Fibroblast of lung (primary cell): ENCODE results near the gene LCA5L. TPM values are rescaled to one million over a fixed set of nuclear protein-coding genes. Genes with fewer than 3 reads are reported as not detected.

Source experiments
- DNase-seq, 2 donors: peaks; one replicate each; pipeline versions ENCODE4 v3.0.0 to v3.0.0-alpha.2; 2010; ENCODE audit warnings: low read depth in 2 of 2
- H2AFZ ChIP-seq: 2 replicates; pipeline ENCODE4 v1.5.1; 2012; ENCODE audit warnings: low read length, control low read depth, inconsistent platforms
- H3K27ac ChIP-seq: 2 replicates; pipeline ENCODE4 v1.5.1; 2011; ENCODE audit warnings: low read length, control low read depth; ENCODE audit not compliant: insufficient read depth
- H3K27me3 ChIP-seq: 2 replicates; pipeline ENCODE4 v1.5.1; 2011; ENCODE audit warnings: mild to moderate bottlenecking, low read length; ENCODE audit not compliant: control insufficient read depth, insufficient read depth
- H3K36me3 ChIP-seq: 2 replicates; pipeline ENCODE4 v1.5.1; 2011; ENCODE audit warnings: low read length; ENCODE audit not compliant: control insufficient read depth, insufficient read depth
- H3K4me1 ChIP-seq: 2 replicates; pipeline ENCODE4 v1.5.1; 2011; ENCODE audit warnings: low read length; ENCODE audit not compliant: control insufficient read depth, insufficient read depth; ENCODE audit errors: extremely low read depth
- H3K4me2 ChIP-seq: 2 replicates; pipeline ENCODE4 v1.5.1; 2011; ENCODE audit warnings: low read length, control low read depth; ENCODE audit not compliant: insufficient read depth; ENCODE audit errors: extremely low read depth
- H3K4me3 ChIP-seq, 4 experiments: fragments of 200-600 bp in 1 of 4; sonication (generic) in 1 of 4; replicated peaks in 1 of 4; 2 replicates each; pipeline ENCODE4 v1.5.1; 2011 to 2016; ENCODE audit warnings: low read length in 4 of 4, low read depth in 3 of 4, mild to moderate bottlenecking in 3 of 4, control low read depth in 2 of 4, inconsistent platforms in 1 of 4, mixed read lengths in 1 of 4; ENCODE audit not compliant: insufficient read depth in 1 of 4; ENCODE audit errors: control extremely low read depth in 1 of 4
- H3K79me2 ChIP-seq: 2 replicates; pipeline ENCODE4 v1.5.1; 2012; ENCODE audit warnings: mild to moderate bottlenecking, low read length, inconsistent platforms; ENCODE audit not compliant: control insufficient read depth, insufficient read depth
- H3K9ac ChIP-seq: 2 replicates; pipeline ENCODE4 v1.5.1; 2011; ENCODE audit warnings: mild to moderate bottlenecking, low read length, control low read depth; ENCODE audit not compliant: insufficient read depth
- H3K9me3 ChIP-seq: 2 replicates; pipeline ENCODE4 v1.5.1; 2012; ENCODE audit warnings: low read depth, low read length; ENCODE audit not compliant: control insufficient read depth, insufficient read depth
- H4K20me1 ChIP-seq: 2 replicates; pipeline ENCODE4 v1.5.1; 2011; ENCODE audit warnings: low read length; ENCODE audit not compliant: control insufficient read depth, insufficient read depth; ENCODE audit errors: extremely low read depth
- EZH2 ChIP-seq: IDR thresholded peaks from 2 replicates; pipeline ENCODE4 v1.5.1; 2012; ENCODE audit warnings: low read length, control low read depth, mild to moderate bottlenecking; ENCODE audit errors: missing control alignments
- polyA plus RNA-seq, 2 donors: library from polyadenylated mRNA; depleted of rRNA in 1 of 2; stranded (reverse) in 1 of 2; unstranded in 1 of 2; fragments of >200 nt; gene quantifications; 2 replicates each; pipeline ENCODE4 v1.2.1, GENCODE V29; 2011 to 2012; ENCODE audit warnings: missing spikeins in 1 of 2
- total RNA-seq: library from RNA; depleted of rRNA; stranded (reverse); fragments of >200 nt; gene quantifications from 2 replicates; pipeline ENCODE4 v1.2.1, GENCODE V29; 2014
- TF ChIP-seq, protein P1 (sequence below), 2 donors: IDR thresholded peaks in 1 of 2; conservative IDR thresholded peaks in 1 of 2; 1 replicate in 1 of 2; 2 replicates in 1 of 2; pipeline ENCODE4 v1.5.1; 2011 to 2012; ENCODE audit warnings: low read length in 2 of 2, control low read depth in 1 of 2, inconsistent platforms in 1 of 2, low read depth in 1 of 2, mild to moderate bottlenecking in 1 of 2

The LCA5L gene
- total and polyA plus RNA-seq, 2 donors (not counting 1 experiment from before 2014, with no cell fraction given), result 0.66 to 1.0 TPM

DNA sequence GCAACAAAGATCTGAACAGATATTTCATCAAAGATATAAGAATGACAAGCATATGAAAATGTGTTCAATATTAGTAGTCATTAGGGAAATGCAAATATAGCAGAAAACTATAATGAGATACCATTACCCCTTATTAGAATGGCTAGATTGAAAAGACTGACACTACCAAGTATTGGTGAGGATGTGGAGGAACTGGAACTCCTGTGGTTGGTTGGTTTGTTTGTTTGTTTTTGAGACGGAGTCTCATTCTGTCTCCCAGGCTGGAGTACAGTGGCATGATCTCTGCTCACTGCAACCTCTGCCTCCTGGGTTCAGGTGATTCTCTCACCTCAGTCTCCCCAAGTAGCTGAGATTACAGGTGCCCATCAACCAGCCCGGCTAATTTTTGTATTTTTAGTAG, 77.8 kb downstream of the LCA5L start:
- H3K9me3 ChIP-seq, result no peaks in the 10 kb centered on the region
- no peak overlapping the region for H3K27ac ChIP-seq
- no peak for DNase-seq
- H3K4me3 ChIP-seq, result no peak overlapping the region
- no peak overlapping the region for H2AFZ ChIP-seq
- H3K79me2 ChIP-seq, result no peaks in the 10 kb centered on the region
- no peaks in the 10 kb centered on the region for H4K20me1 ChIP-seq
- no peak overlapping the region for H3K9ac ChIP-seq
- H3K4me1 ChIP-seq, result no peaks in the 10 kb centered on the region
- TF ChIP-seq, protein P1, sequence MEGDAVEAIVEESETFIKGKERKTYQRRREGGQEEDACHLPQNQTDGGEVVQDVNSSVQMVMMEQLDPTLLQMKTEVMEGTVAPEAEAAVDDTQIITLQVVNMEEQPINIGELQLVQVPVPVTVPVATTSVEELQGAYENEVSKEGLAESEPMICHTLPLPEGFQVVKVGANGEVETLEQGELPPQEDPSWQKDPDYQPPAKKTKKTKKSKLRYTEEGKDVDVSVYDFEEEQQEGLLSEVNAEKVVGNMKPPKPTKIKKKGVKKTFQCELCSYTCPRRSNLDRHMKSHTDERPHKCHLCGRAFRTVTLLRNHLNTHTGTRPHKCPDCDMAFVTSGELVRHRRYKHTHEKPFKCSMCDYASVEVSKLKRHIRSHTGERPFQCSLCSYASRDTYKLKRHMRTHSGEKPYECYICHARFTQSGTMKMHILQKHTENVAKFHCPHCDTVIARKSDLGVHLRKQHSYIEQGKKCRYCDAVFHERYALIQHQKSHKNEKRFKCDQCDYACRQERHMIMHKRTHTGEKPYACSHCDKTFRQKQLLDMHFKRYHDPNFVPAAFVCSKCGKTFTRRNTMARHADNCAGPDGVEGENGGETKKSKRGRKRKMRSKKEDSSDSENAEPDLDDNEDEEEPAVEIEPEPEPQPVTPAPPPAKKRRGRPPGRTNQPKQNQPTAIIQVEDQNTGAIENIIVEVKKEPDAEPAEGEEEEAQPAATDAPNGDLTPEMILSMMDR (conservative IDR thresholded peaks at IDR 0.05 in 1 of 2, IDR thresholded peaks at IDR 0.05 in 1 of 2; ENCODE audit: low read depth in 1 of 2, low read length in 2 of 2), result no peak
- TF ChIP-seq EZH2, result no peak
- no peaks in the 10 kb centered on the region for H3K36me3 ChIP-seq
- no peaks in the 10 kb centered on the region for H3K27me3 ChIP-seq
- H3K4me2 ChIP-seq, result no peak overlapping the region

DNA sequence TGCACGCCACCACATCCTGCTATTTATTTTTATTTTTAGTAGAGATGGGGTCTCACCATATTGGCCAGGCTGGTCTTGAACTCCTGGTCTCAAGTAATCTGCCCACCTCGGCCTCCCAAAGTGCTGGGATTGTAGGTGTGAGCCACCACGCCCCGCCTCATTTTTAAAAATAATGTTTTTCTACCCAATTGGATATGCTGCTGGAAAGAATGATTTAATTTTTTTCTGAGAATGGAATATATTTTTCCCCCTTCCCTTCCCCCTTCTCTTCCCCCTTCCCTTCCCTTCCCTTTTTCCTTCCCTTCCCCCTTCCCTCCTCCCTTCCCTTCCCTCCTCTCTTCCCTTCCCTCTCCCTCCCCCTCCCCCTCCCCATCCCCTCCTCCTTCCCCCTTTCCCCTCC, 79.0 kb downstream of the LCA5L start:
- no peak for DNase-seq
- Histone ChIP-seq H3K4me1 (no peaks in the 10 kb centered on the region), H3K4me2 (no peak overlapping the region), H3K9me3 (no peaks in the 10 kb centered on the region), H3K36me3 (no peaks in the 10 kb centered on the region), H3K79me2 (no peaks in the 10 kb centered on the region), H3K4me3 (no peak overlapping the region), H3K9ac (no peak overlapping the region), H3K27me3 (no peaks in the 10 kb centered on the region), H4K20me1 (no peaks in the 10 kb centered on the region), H2AFZ (no peak overlapping the region), H3K27ac (no peak overlapping the region)
- TF ChIP-seq, protein P1 (conservative IDR thresholded peaks at IDR 0.05 in 1 of 2, IDR thresholded peaks at IDR 0.05 in 1 of 2; ENCODE audit: low read depth in 1 of 2, low read length in 2 of 2), result no peak
- TF ChIP-seq EZH2, result no peak

DNA sequence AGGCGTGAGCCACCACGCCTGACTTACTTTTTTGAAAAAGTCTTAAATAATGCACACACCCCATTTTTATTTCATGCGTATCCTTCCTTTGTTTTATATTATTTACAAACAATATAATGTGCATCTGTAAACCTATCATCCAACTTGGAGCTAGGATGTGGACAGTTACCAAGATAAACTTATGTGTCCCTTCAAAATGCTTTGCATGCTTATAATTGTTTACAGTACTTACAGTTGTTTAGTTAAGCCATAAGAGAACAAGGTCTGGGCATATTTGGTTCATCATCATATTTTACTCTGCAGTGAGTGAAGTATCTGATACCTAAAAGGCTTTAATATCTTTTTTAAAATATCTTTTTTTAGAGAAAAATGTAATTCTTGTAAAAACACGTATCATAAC, 80.6 kb downstream of the LCA5L start:
- H3K4me2 ChIP-seq, result no peak overlapping the region
- H3K4me3 ChIP-seq, result no peak overlapping the region
- H2AFZ ChIP-seq, result no peak overlapping the region
- no peak overlapping the region for H3K9ac ChIP-seq
- DNase-seq, result no peak
- TF ChIP-seq EZH2, result no peak
- TF ChIP-seq, protein P1 (conservative IDR thresholded peaks at IDR 0.05 in 1 of 2, IDR thresholded peaks at IDR 0.05 in 1 of 2; ENCODE audit: low read depth in 1 of 2, low read length in 2 of 2), result no peak
- H3K27ac ChIP-seq, result no peak overlapping the region
- H4K20me1 ChIP-seq, result no peaks in the 10 kb centered on the region
- H3K9me3 ChIP-seq, result no peaks in the 10 kb centered on the region
- H3K27me3 ChIP-seq, result no peaks in the 10 kb centered on the region
- H3K36me3 ChIP-seq, result no peaks in the 10 kb centered on the region
- H3K4me1 ChIP-seq, result no peaks in the 10 kb centered on the region
- H3K79me2 ChIP-seq, result no peaks in the 10 kb centered on the region
